Esophagus squamous epithelium (tissue), 4 donors: Measurements from ENCODE around the gene MEIS1.

Experiments
- POLR2A ChIP-seq, 4 donors: fragments of 450-650 bp; IDR thresholded peaks; one replicate each; pipeline ENCODE4 v1.6.1; 2017; ENCODE audit warnings: antibody characterized with exemption in 4 of 4, mild to moderate bottlenecking in 4 of 4, moderate library complexity in 3 of 4
- TF ChIP-seq, protein P1 (sequence below), 6 experiments: fragments of 450-650 bp in 4 of 6; fragments of 200-600 bp in 2 of 6; sonication (generic) in 2 of 6; IDR thresholded peaks; one replicate each; pipeline ENCODE4 v1.5.1; 2016 to 2019; ENCODE audit warnings: antibody characterized with exemption in 6 of 6, mild to moderate bottlenecking in 4 of 6, moderate library complexity in 4 of 6

DNA sequence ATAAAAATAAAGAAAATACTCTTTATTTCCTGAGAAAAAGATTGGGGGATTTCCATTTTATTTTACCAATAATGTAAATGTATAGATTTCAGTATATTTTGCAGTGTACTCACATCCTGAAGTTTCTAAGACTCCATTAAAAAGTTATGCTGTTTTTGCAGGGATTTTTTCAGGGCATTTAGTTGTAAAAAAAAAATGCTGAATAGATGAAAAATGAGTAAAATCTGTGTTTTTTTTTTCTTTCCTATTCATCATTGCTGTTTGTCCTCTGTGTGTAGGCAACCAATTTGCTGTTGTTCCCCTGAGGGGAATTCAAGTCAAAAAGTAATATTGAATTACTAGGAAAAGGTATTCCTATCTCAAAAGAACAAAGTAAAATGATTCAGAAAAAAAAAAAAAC lies 66.3 kb downstream of the MEIS1 start:
- TF ChIP-seq POLR2A (IDR thresholded peaks at IDR 0.05), result no peak
- TF ChIP-seq, protein P1, sequence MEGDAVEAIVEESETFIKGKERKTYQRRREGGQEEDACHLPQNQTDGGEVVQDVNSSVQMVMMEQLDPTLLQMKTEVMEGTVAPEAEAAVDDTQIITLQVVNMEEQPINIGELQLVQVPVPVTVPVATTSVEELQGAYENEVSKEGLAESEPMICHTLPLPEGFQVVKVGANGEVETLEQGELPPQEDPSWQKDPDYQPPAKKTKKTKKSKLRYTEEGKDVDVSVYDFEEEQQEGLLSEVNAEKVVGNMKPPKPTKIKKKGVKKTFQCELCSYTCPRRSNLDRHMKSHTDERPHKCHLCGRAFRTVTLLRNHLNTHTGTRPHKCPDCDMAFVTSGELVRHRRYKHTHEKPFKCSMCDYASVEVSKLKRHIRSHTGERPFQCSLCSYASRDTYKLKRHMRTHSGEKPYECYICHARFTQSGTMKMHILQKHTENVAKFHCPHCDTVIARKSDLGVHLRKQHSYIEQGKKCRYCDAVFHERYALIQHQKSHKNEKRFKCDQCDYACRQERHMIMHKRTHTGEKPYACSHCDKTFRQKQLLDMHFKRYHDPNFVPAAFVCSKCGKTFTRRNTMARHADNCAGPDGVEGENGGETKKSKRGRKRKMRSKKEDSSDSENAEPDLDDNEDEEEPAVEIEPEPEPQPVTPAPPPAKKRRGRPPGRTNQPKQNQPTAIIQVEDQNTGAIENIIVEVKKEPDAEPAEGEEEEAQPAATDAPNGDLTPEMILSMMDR (IDR thresholded peaks at IDR 0.05), result no peak
